H9 (cell line): ENCODE measurements around the gene FZD10. TPM values are rescaled to one million over a fixed set of nuclear protein-coding genes. Genes with fewer than 3 reads are reported as not detected.

Source experiments
- DNase-seq: peaks from one replicate; pipeline ENCODE4 v3.0.0-alpha.2; 2017
- H2AFZ ChIP-seq: one replicate; pipeline ENCODE4 v1.6.1; 2013; ENCODE audit warnings: mild to moderate bottlenecking, low read length, control low read depth, moderate library complexity
- H2AK5ac ChIP-seq: 2 replicates; pipeline ENCODE4 v1.6.1; 2013; ENCODE audit warnings: low read length, control low read depth, mixed read lengths; ENCODE audit not compliant: insufficient read length
- H2BK120ac ChIP-seq: one replicate; pipeline ENCODE4 v1.6.1; 2013; ENCODE audit warnings: low read depth, mild to moderate bottlenecking, low read length, control low read depth, inconsistent platforms; ENCODE audit not compliant: poor library complexity, severe bottlenecking
- H2BK12ac ChIP-seq: 2 replicates; pipeline ENCODE4 v1.6.1; 2013; ENCODE audit warnings: low read length, control low read depth, mixed read lengths, low read depth; ENCODE audit not compliant: insufficient read length
- H2BK15ac ChIP-seq: 2 replicates; pipeline ENCODE4 v1.6.1; 2013; ENCODE audit warnings: low read depth, low read length, control low read depth
- H2BK20ac ChIP-seq: one replicate; pipeline ENCODE4 v1.6.1; 2013; ENCODE audit warnings: low read depth, mild to moderate bottlenecking, low read length, control low read depth, inconsistent platforms; ENCODE audit not compliant: poor library complexity, severe bottlenecking
- H2BK5ac ChIP-seq: 2 replicates; pipeline ENCODE4 v1.6.1; 2013; ENCODE audit warnings: low read length, control low read depth, mixed read lengths; ENCODE audit not compliant: insufficient read length
- H3K14ac ChIP-seq: 2 replicates; pipeline ENCODE4 v1.6.1; 2013; ENCODE audit warnings: low read length, control low read depth; ENCODE audit not compliant: insufficient read depth
- H3K18ac ChIP-seq: 2 replicates; pipeline ENCODE4 v1.6.1; 2013; ENCODE audit warnings: low read depth, mild to moderate bottlenecking, mixed read lengths, low read length, control low read depth; ENCODE audit not compliant: insufficient read length
- H3K23ac ChIP-seq: 2 replicates; pipeline ENCODE4 v1.6.1; 2013; ENCODE audit warnings: low read length, control low read depth, mixed read lengths, low read depth; ENCODE audit not compliant: insufficient read length
- H3K23me2 ChIP-seq: 2 replicates; pipeline ENCODE4 v1.6.1; 2013; ENCODE audit warnings: low read depth, mild to moderate bottlenecking, mixed read lengths, low read length, control low read depth; ENCODE audit not compliant: insufficient read length, poor library complexity, severe bottlenecking
- H3K27ac ChIP-seq: 2 replicates; pipeline ENCODE4 v1.5.1; 2013; ENCODE audit warnings: low read length, control low read depth, mixed read lengths, low read depth; ENCODE audit not compliant: insufficient read length
- H3K27me3 ChIP-seq: 2 replicates; pipeline ENCODE4 v1.6.1; 2013; ENCODE audit warnings: low read length, control low read depth, inconsistent platforms; ENCODE audit not compliant: insufficient read depth
- H3K4ac ChIP-seq: 2 replicates; pipeline ENCODE4 v1.6.1; 2013; ENCODE audit warnings: low read depth, mild to moderate bottlenecking, control low read depth, inconsistent platforms, low read length, moderate library complexity
- H3K4me1 ChIP-seq: 2 replicates; pipeline ENCODE4 v1.6.1; 2013; ENCODE audit warnings: low read length, control low read depth, inconsistent platforms; ENCODE audit not compliant: insufficient read depth
- H3K4me2 ChIP-seq: 2 replicates; pipeline ENCODE4 v1.6.1; 2013; ENCODE audit warnings: low read length, control low read depth, mixed read lengths; ENCODE audit not compliant: insufficient read length, insufficient read depth
- H3K56ac ChIP-seq: 2 replicates; pipeline ENCODE4 v1.6.1; 2013; ENCODE audit warnings: low read depth, mild to moderate bottlenecking, mixed read lengths, low read length, control low read depth; ENCODE audit not compliant: insufficient read length
- H3K79me1 ChIP-seq: 2 replicates; pipeline ENCODE4 v1.6.1; 2013; ENCODE audit warnings: low read depth, mild to moderate bottlenecking, moderate library complexity, low read length, control low read depth, inconsistent platforms; ENCODE audit not compliant: insufficient read depth, poor library complexity, severe bottlenecking
- H3K79me2 ChIP-seq: 2 replicates; pipeline ENCODE4 v1.6.1; 2013; ENCODE audit warnings: low read length, control low read depth, inconsistent platforms; ENCODE audit not compliant: insufficient read depth
- H3K9ac ChIP-seq: 2 replicates; pipeline ENCODE4 v1.6.1; 2013; ENCODE audit warnings: low read length, control low read depth, mixed read lengths; ENCODE audit not compliant: insufficient read length; ENCODE audit errors: extremely low read depth
- H3K9me3 ChIP-seq: one replicate; pipeline ENCODE4 v1.6.1; 2013; ENCODE audit warnings: low read depth, low read length, inconsistent platforms; ENCODE audit not compliant: control insufficient read depth
- H3T11ph ChIP-seq: one replicate; pipeline ENCODE4 v1.6.1; 2013; ENCODE audit warnings: mild to moderate bottlenecking, low read length, control low read depth, inconsistent platforms
- H4K20me1 ChIP-seq: one replicate; pipeline ENCODE4 v1.6.1; 2013; ENCODE audit not compliant: control insufficient read depth, insufficient read length, insufficient read depth
- H4K5ac ChIP-seq: 2 replicates; pipeline ENCODE4 v1.6.1; 2013; ENCODE audit warnings: low read depth, mild to moderate bottlenecking, mixed read lengths, low read length, control low read depth; ENCODE audit not compliant: insufficient read length
- H4K8ac ChIP-seq: replicated peaks from 2 replicates; pipeline ENCODE4 v1.6.1; 2013; ENCODE audit warnings: low read length, control low read depth, mixed read lengths, low read depth; ENCODE audit not compliant: insufficient read length
- H4K91ac ChIP-seq: 2 replicates; pipeline ENCODE4 v1.6.1; 2013; ENCODE audit warnings: low read depth, mild to moderate bottlenecking, moderate library complexity, mixed read lengths, low read length, control low read depth; ENCODE audit not compliant: insufficient read length
- H3K27ac Mint-ChIP-seq, 3 experiments: 2 replicates in 2 of 3; 3 replicates in 1 of 3; pipeline ENCODE4 v1.8.0; 2020 to 2021; ENCODE audit warnings: mixed read lengths in 3 of 3, mild to moderate bottlenecking in 1 of 3, moderate library complexity in 1 of 3
- H3K27me3 Mint-ChIP-seq: 2 replicates; pipeline ENCODE4 v1.8.0; 2021; ENCODE audit warnings: low read depth, mild to moderate bottlenecking, moderate library complexity, mixed read lengths
- H3K36me3 Mint-ChIP-seq, 3 experiments: 2 replicates in 2 of 3; 3 replicates in 1 of 3; pipeline ENCODE4 v1.8.0; 2020 to 2021; ENCODE audit warnings: low read depth in 3 of 3, mixed read lengths in 3 of 3; ENCODE audit not compliant: insufficient read depth in 1 of 3
- H3K4me1 Mint-ChIP-seq, 2 experiments: 2 replicates each; pipeline ENCODE4 v1.8.0; 2020; ENCODE audit warnings: mixed read lengths in 2 of 2
- H3K4me3 Mint-ChIP-seq, 2 experiments: 2 replicates in 1 of 2; 3 replicates in 1 of 2; pipeline ENCODE4 v1.8.0; 2020 to 2021; ENCODE audit warnings: mild to moderate bottlenecking in 2 of 2, mixed read lengths in 2 of 2, moderate library complexity in 1 of 2
- H3K9me3 Mint-ChIP-seq, 2 experiments: 2 replicates in 1 of 2; 3 replicates in 1 of 2; pipeline ENCODE4 v1.8.0; 2020; ENCODE audit warnings: mild to moderate bottlenecking in 2 of 2, mixed read lengths in 2 of 2, moderate library complexity in 1 of 2
- WGBS: extraction: QIAGEN DNeasy Blood & Tissue Kit; methylation state at CpG from one replicate; pipeline ENCODE4 v1.1.7; 2013; ENCODE audit warnings: missing lambda C conversion rate, low lambda C conversion rate, mixed read lengths; ENCODE audit not compliant: insufficient read length; ENCODE audit errors: extremely low coverage; 5-methylcytosine and 5-hydroxymethylcytosine counted together
- total RNA-seq: library from RNA; stranded (reverse); gene quantifications from 2 replicates; pipeline ENCODE4 v1.2.1, GENCODE V29; 2021
- TF ChIP-seq, protein P1 (sequence below): fragments of 200-600 bp; sonication (generic); conservative IDR thresholded peaks from 3 replicates; pipeline ENCODE4 v1.8.0; 2021; ENCODE audit warnings: antibody characterized with exemption, mild to moderate bottlenecking

Gene FZD10
- total RNA-seq, 1 experiment from 2014 or later = 1.0 TPM

DNA sequence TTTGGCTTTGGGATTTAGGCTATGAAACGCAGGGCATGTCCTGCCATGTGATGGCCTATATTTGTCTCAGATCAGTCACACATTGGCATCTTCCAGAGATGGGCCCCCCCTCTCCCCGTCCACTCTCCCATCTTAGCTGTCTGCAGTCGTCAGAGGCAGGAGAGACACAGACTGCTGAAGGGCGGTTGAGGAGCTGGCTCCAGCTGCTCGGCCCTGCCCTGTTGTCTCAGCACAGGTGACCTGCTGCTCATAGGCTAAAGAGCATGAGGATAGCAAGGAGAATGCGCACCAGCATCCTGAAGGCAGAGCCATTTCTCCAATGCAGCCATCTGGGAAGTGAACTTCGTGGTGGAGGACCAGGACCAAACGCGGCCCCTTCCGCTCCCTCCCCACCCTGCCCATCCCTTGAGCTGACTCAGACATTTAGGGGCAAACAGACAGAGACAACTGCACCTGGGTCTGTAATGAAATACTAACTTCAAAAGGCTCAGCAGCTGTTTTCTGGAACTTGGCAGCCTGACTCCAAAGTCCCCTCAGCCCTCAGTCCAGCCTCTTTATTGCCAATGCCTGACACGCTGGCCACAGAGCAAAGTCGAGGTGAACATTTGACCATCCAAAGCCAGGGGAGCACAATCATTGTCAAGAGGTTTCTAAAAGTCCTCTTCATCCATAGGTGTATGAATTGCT, 22.3 kb downstream of the FZD10 start:
- Histone ChIP-seq H3K79me1 (no peaks in the 10 kb centered on the region), H3K9ac (no peak overlapping the region), H2BK20ac (no peak overlapping the region), H3K27me3 (no peaks in the 10 kb centered on the region; the same call in 1 of the 2 replicates), H3K18ac (no peak overlapping the region), H2AFZ (no peak overlapping the region), H2BK5ac (no peak overlapping the region), H4K8ac (no peak overlapping the region), H2BK15ac (no peak overlapping the region), H3K79me2 (no peaks in the 10 kb centered on the region), H3K4me1 (no peaks in the 10 kb centered on the region), H3K14ac (no peak overlapping the region), H3K56ac (no peak overlapping the region), H4K20me1 (no peaks in the 10 kb centered on the region), H3K4me2 (no peak overlapping the region), H2BK120ac (no peak overlapping the region), H3K23me2 (no peaks in the 10 kb centered on the region), H3K4ac (no peak overlapping the region), H3K27ac (no peak overlapping the region), H3T11ph (no peak overlapping the region), H2AK5ac (no peak overlapping the region), H3K9me3 (no peaks in the 10 kb centered on the region), H4K91ac (no peak overlapping the region), H4K5ac (no peak overlapping the region), H3K23ac (no peak overlapping the region), H2BK12ac (no peak overlapping the region)
- H3K27ac Mint-ChIP-seq = no peak overlapping the region
- H3K36me3 Mint-ChIP-seq = no peaks in the 10 kb centered on the region; a peak in 1 of 7 replicates
- no CpG with 5 or more reads among the region's 12 CpGs for WGBS
- TF ChIP-seq, protein P1, sequence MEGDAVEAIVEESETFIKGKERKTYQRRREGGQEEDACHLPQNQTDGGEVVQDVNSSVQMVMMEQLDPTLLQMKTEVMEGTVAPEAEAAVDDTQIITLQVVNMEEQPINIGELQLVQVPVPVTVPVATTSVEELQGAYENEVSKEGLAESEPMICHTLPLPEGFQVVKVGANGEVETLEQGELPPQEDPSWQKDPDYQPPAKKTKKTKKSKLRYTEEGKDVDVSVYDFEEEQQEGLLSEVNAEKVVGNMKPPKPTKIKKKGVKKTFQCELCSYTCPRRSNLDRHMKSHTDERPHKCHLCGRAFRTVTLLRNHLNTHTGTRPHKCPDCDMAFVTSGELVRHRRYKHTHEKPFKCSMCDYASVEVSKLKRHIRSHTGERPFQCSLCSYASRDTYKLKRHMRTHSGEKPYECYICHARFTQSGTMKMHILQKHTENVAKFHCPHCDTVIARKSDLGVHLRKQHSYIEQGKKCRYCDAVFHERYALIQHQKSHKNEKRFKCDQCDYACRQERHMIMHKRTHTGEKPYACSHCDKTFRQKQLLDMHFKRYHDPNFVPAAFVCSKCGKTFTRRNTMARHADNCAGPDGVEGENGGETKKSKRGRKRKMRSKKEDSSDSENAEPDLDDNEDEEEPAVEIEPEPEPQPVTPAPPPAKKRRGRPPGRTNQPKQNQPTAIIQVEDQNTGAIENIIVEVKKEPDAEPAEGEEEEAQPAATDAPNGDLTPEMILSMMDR = no peak
- no peak for DNase-seq
- no peak overlapping the region for H3K4me3 Mint-ChIP-seq
- H3K27me3 Mint-ChIP-seq = peaks cover 78% of the 10 kb centered on the region
- H3K4me1 Mint-ChIP-seq = peaks cover 7 to 12% of the 10 kb centered on the region in 2 experiments; a peak in 3 of 4 replicates
- peaks cover 0 to 5% of the 10 kb centered on the region in 2 experiments; a peak in 4 of 5 replicates for H3K9me3 Mint-ChIP-seq
